Cardiac muscle cell (in vitro differentiated cells and primary cell): ENCODE measurements around the gene CEACAM16. TPM values are rescaled to one million over a fixed set of nuclear protein-coding genes. Genes with fewer than 3 reads are reported as not detected.

ENCODE experiments used
- DNase-seq, 2 donors: peaks; one replicate each; pipeline versions ENCODE4 v3.0.0 to v3.0.0-alpha.2; 2010 to 2017; ENCODE audit warnings: low read depth in 1 of 2, low spot score in 1 of 2
- H3K27ac ChIP-seq: fragments of 200-600 bp; sonication (generic); 2 replicates; pipeline ENCODE4 v1.5.1; 2016
- H3K27me3 ChIP-seq: fragments of 200-600 bp; sonication (generic); 2 replicates; pipeline ENCODE4 v1.6.0; 2016; ENCODE audit warnings: control low read depth
- H3K36me3 ChIP-seq: fragments of 200-600 bp; sonication (generic); 2 replicates; pipeline ENCODE4 v1.5.1; 2016; ENCODE audit warnings: control low read depth
- H3K4me1 ChIP-seq: fragments of 200-600 bp; sonication (generic); 2 replicates; pipeline ENCODE4 v1.8.1; 2017; ENCODE audit warnings: low read depth, mild to moderate bottlenecking, mixed run types
- H3K4me3 ChIP-seq: fragments of 200-600 bp; sonication (generic); 2 replicates; pipeline ENCODE4 v1.5.1; 2016; ENCODE audit warnings: mild to moderate bottlenecking
- H3K9me3 ChIP-seq: fragments of 200-600 bp; sonication (generic); 2 replicates; pipeline ENCODE4 v1.5.1; 2017; ENCODE audit warnings: low read depth, mild to moderate bottlenecking, control low read depth
- CTCF ChIP-seq: IDR thresholded peaks from 2 replicates; pipeline ENCODE4 v1.5.1; 2012; ENCODE audit warnings: low read depth, mild to moderate bottlenecking, low read length
- polyA plus RNA-seq: library from polyadenylated mRNA; unstranded; fragments of >200 nt; fragmentation: Nextera tagmentation; extraction: Ambion mirVana; gene quantifications from 2 replicates; pipeline ENCODE4 v1.2.1, GENCODE V29; 2016
- total RNA-seq: library from RNA; depleted of rRNA; stranded (reverse); fragments of >200 nt; gene quantifications from 2 replicates; pipeline ENCODE4 v1.2.3, GENCODE V29; 2016

CEACAM16 gene
- total and polyA plus RNA-seq, 2 experiments from 2014 or later, result not detected

DNA sequence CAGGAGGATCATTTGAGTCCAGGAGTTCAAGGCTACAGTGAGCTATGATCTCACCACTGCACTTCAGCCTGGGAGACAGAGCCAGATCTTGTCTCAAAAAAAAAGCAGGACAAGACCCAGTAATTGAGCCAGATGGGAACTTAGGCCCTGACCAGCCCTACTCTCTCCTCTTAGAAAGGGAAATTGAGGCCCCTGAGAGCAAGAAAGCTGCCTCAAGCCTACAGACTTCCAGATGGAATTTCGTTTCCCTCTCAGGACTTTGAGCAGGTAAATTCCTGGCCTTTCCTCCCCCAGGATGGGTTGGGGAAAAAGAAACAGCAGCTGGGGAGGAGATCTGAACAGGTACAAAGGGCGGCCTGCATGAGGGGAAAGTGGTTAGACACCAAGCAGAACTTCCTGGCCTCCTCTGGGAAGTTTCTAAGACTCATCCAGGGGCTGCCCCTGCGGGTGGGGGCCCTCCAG, 46.0 kb downstream of the CEACAM16 start:
- no peaks in the 10 kb centered on the region for H3K36me3 ChIP-seq
- DNase-seq, result no peak
- H3K27ac ChIP-seq, result no peak overlapping the region
- peaks cover 4% of the 10 kb centered on the region for H3K4me1 ChIP-seq
- H3K27me3 ChIP-seq, result peaks cover 15% of the 10 kb centered on the region
- TF ChIP-seq CTCF, result no peak
- no peaks in the 10 kb centered on the region for H3K9me3 ChIP-seq
- no peak overlapping the region for H3K4me3 ChIP-seq

DNA sequence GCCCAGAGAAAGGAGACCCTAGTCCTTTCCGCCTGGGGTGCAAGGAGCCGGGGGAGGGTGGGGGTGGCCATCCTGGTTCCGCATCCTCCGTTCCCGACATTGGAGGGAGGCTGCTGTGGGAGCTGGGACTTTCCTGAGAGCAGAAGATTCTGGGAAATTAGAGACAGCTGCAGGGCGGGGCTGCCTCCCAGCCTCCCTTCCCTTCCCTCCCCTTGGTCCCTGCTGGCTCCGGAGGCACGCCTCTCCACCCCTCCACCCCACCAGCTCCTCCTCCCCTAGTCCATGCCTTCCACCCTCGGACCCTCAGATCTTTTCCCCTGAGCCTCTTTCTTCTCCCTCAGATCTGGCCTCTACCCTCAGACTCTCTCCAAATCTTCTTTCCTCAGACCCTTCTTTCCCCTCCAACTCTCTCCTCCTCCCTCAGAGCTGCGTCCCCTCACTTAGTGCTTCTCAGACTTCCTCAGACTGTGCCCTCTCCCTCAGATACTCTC, 46.4 kb downstream of the CEACAM16 start:
- TF ChIP-seq CTCF, result no peak
- H3K4me3 ChIP-seq, result no peak overlapping the region

DNA sequence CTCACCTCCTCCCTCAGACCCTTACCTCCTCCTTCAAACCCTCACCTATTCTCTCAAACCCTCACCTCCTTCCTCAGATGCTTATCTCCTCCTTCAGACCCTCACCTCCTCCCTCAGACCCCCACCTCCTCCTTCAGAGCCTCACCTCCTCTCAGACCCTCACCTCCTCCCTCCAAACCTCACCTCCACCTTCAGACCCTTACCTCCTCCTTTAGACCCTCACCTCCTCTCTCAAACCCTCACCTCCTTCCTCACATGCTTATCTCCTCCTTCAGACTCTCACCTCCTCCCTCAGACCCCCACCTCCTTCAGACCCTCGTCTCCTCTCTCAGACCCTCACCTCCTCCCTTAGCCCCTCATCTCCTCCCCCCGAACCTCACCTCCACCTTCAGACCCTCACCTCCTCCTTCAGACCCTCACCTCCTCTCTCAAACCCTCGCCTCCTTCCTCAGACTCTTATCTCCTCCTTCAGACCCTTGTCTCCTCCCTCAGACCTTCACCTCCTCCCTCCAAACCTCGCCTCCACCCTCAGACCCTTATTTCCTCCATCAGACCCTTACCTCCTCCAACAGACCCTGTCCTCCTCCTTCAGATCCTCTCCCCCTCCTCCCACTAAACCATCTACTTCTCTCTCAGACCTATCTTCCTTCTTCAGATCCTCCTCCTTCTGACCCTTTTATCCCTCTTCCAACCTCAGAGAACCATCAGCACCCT, 47.1 kb downstream of the CEACAM16 start:
- H3K4me1 ChIP-seq, result peaks cover 4% of the 10 kb centered on the region
- TF ChIP-seq CTCF, result no peak
- H3K27me3 ChIP-seq, result peaks cover 15% of the 10 kb centered on the region
- DNase-seq, result no peak
- no peaks in the 10 kb centered on the region for H3K9me3 ChIP-seq
- no peaks in the 10 kb centered on the region for H3K36me3 ChIP-seq
- no peak overlapping the region for H3K4me3 ChIP-seq
- H3K27ac ChIP-seq, result no peak overlapping the region

More for the DNA sequence above, 46.4 kb downstream of the CEACAM16 start:
- Histone ChIP-seq H3K36me3 (no peaks in the 10 kb centered on the region), H3K27me3 (peaks cover 15% of the 10 kb centered on the region), H3K9me3 (no peaks in the 10 kb centered on the region), H3K4me1 (peaks cover 4% of the 10 kb centered on the region), H3K27ac (no peak overlapping the region)
- DNase-seq, result peak in 1 of 2 donors; percentile 92

DNA sequence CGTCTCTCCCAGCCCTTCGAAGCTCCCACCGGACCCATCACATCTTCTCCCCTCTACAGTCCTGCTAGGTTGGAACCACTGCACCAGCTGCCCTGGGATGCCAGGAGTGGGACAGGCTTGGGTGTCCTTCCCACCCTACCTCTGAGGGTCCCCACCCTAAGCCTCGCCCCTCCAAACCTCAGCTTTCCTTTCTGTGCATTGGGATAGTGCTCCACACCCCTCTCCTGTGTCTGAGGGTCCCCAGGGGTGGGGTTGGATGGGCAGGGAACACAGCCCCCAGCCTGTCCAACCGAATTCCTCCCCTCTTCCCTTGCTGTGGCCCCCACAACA, 47.6 kb downstream of the CEACAM16 start:
- no peaks in the 10 kb centered on the region for H3K36me3 ChIP-seq
- no peak for TF ChIP-seq CTCF
- H3K27me3 ChIP-seq, result peaks cover 15% of the 10 kb centered on the region
- peaks cover 4% of the 10 kb centered on the region for H3K4me1 ChIP-seq
- H3K4me3 ChIP-seq, result no peak overlapping the region
- no peak for DNase-seq
- H3K9me3 ChIP-seq, result no peaks in the 10 kb centered on the region
- no peak overlapping the region for H3K27ac ChIP-seq

- Histone ChIP-seq H3K27me3 (peaks cover 15% of the 10 kb centered on the region), H3K36me3 (no peaks in the 10 kb centered on the region), H3K9me3 (no peaks in the 10 kb centered on the region), H3K4me3 (peak overlapping the region; percentile 82), H3K27ac (no peak overlapping the region), H3K4me1 (peaks cover 4% of the 10 kb centered on the region)
- peak; percentile 84 to 98 for DNase-seq
- no peak for TF ChIP-seq CTCF
These were observed 48.2 kb downstream of the CEACAM16 start for GRCh38 chr19:44746946-44747738.
